Breast epithelium (tissue), 4 donors: ENCODE results near the gene ALOX5. TPM values are rescaled to one million over a fixed set of nuclear protein-coding genes. Genes with fewer than 3 reads are reported as not detected.
A peak's percentile ranks its signal among the peaks of the same experiment; 100 is the strongest.

Experiments
- DNase-seq, 2 donors: peaks; one replicate each; pipeline ENCODE4 v3.0.0-alpha.2; 2019; ENCODE audit warnings: low spot score in 2 of 2
- H3K27ac ChIP-seq, 2 donors: fragments of 200-600 bp; sonication (generic) in 1 of 2; one replicate each; pipeline ENCODE4 v1.5.1; 2016 to 2019; ENCODE audit warnings: mild to moderate bottlenecking in 1 of 2
- H3K27me3 ChIP-seq, 2 donors: fragments of 200-600 bp; sonication (generic) in 1 of 2; one replicate each; pipeline versions ENCODE4 v1.5.1 to v1.6.0; 2017 to 2019; ENCODE audit warnings: control low read depth in 1 of 2, mild to moderate bottlenecking in 1 of 2
- H3K36me3 ChIP-seq: fragments of 200-600 bp; one replicate; pipeline ENCODE4 v1.5.1; 2019
- H3K4me1 ChIP-seq, 2 donors: fragments of 200-600 bp; sonication (generic); one replicate each; pipeline ENCODE4 v1.5.1; 2016 to 2019; ENCODE audit warnings: control low read depth in 1 of 2
- H3K4me3 ChIP-seq, 3 donors: fragments of 200-600 bp; sonication (generic); 1 replicate in 2 of 3; 2 replicates in 1 of 3; pipeline ENCODE4 v1.5.1; 2016 to 2019; ENCODE audit warnings: mild to moderate bottlenecking in 3 of 3, moderate library complexity in 2 of 3
- H3K9me3 ChIP-seq, 2 donors: fragments of 200-600 bp; sonication (generic) in 1 of 2; one replicate each; pipeline ENCODE4 v1.5.1; 2016 to 2019; ENCODE audit warnings: control low read depth in 1 of 2
- CTCF ChIP-seq, 3 donors: fragments of 450-650 bp; IDR thresholded peaks; one replicate each; pipeline ENCODE4 v1.5.1; 2016 to 2017; ENCODE audit warnings: antibody characterized with exemption in 3 of 3, mild to moderate bottlenecking in 3 of 3, moderate library complexity in 3 of 3
- POLR2A ChIP-seq: fragments of 450-650 bp; IDR thresholded peaks from one replicate; pipeline ENCODE4 v1.6.1; 2016; ENCODE audit warnings: antibody characterized with exemption, mild to moderate bottlenecking, moderate library complexity
- POLR2AphosphoS5 ChIP-seq, 3 donors: sonication (generic); formaldehyde crosslinking; IDR thresholded peaks; one replicate each; pipeline ENCODE4 v1.6.1; 2017; ENCODE audit warnings: antibody characterized with exemption in 3 of 3
- intact Hi-C: fragments of 100-400 bp; cut with DNase I; formaldehyde crosslinking; loops from one replicate; pipeline ENCODE4 v1.15.1; 2023; ENCODE audit warnings: low total_unique reads
- total RNA-seq, 3 donors: library from RNA; depleted of rRNA; stranded (reverse); fragments of >200 nt; gene quantifications; one replicate each; pipeline ENCODE4 v1.1.0, GENCODE V29; 2016

Gene ALOX5
- total RNA-seq, 3 donors from 2014 or later, result 33.4 to 67.5 (median 49.0) TPM

- Histone ChIP-seq H3K27ac (no peak overlapping the region), H3K4me3 (peak overlapping the region; percentile 49 to 68 (median 53)), H3K27me3 (peaks cover 0 to 18% of the 10 kb centered on the region in 2 donors), H3K36me3 (no peaks in the 10 kb centered on the region), H3K4me1 (peaks cover 0 to 7% of the 10 kb centered on the region in 2 donors), H3K9me3 (no peaks in the 10 kb centered on the region)
- intact Hi-C loops, result no loop called here
- no peak for TF ChIP-seq POLR2AphosphoS5 (IDR thresholded peaks at IDR 0.05)
- no peak for TF ChIP-seq CTCF (IDR thresholded peaks at IDR 0.05)
- no peak for TF ChIP-seq POLR2A
- no peak for DNase-seq
These were observed 485 bp downstream of the ALOX5 start for GRCh38 chr10:45374350-45375052.

DNA sequence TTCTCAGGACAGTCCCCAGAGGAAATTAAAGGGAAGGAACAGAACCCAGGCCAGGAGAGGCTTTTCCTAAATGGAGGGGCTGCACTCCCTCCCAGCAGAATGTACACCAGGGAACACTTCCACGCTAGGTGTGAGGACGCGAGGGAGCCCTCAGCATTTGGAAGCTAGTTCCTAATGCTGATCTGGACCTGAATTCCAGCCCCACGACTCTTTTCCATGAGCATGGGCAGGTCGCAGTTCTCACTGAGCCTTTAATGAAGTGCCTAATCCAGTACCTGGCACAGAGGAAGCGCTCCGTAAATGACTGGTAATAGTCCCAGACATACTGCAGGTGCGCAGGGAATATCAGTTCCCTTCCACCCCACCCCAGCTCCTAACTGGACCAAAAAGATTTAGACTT is 1.1 kb downstream of the ALOX5 start:
- intact Hi-C loops, result no loop called here
- Histone ChIP-seq H3K4me3 (peak overlapping the region; percentile 49 to 68 (median 53)), H3K36me3 (no peaks in the 10 kb centered on the region), H3K27ac (no peak overlapping the region), H3K9me3 (no peaks in the 10 kb centered on the region), H3K27me3 (peaks cover 0 to 18% of the 10 kb centered on the region in 2 donors), H3K4me1 (peaks cover 0 to 7% of the 10 kb centered on the region in 2 donors)
- no peak for TF ChIP-seq POLR2A
- DNase-seq, result no peak

DNA sequence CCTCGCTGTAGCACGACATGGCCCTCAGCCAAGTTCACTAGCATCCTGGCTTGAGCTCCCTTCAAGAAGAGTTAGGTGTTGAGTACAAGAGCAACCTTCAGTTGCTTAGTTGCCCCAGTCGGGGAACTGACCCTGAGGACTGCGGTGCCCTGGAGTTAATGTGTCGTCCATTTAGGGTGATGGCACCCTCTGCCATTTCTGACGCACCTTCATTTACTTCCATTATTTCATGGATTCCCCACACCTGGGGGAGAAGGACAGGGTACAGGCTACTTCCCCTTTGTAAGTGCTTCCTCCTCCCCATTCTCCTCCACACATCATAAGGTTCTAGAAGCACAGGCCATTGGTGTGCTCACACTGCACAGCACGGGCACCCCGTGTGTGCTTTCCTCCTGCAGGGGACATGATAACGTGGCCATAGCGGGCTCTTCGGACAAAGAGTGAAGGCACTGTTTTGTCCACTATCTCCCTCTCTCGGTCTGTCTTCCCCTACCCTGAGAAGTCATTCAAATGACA is 1.8 kb downstream of the ALOX5 start:
- TF ChIP-seq POLR2AphosphoS5 (IDR thresholded peaks at IDR 0.05) (no peak), POLR2A (no peak), CTCF (IDR thresholded peaks at IDR 0.05) (no peak)
- Histone ChIP-seq H3K4me1 (peaks cover 0 to 7% of the 10 kb centered on the region in 2 donors), H3K36me3 (no peaks in the 10 kb centered on the region), H3K9me3 (no peaks in the 10 kb centered on the region), H3K4me3 (no peak overlapping the region), H3K27me3 (peaks cover 0 to 18% of the 10 kb centered on the region in 2 donors), H3K27ac (no peak overlapping the region)
- intact Hi-C loops, result no loop called here
- no peak for DNase-seq

DNA sequence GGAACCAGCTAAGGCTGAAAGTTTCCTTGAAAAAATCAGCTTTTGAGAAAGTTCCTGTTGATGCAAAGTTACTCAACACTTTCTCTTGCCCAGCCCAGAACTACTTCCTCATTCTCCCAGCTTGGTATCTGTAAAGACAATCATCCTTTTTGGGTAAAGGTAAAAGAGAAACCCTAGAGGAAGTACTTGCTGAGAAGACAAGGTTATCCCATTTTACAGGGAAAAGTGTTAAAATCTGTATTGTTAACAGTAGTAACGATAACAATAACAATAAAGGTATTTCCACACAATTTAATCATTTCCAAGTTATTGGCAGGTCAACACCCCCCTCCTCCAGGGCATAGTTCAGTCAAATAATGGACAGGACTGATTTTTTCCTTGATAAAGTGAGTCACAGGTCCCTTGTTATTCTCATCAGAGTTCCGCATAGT is 2.4 kb downstream of the ALOX5 start:
- Histone ChIP-seq H3K4me1 (peaks cover 0 to 7% of the 10 kb centered on the region in 2 donors), H3K9me3 (no peaks in the 10 kb centered on the region), H3K27me3 (peaks cover 0 to 18% of the 10 kb centered on the region in 2 donors), H3K4me3 (no peak overlapping the region), H3K36me3 (no peaks in the 10 kb centered on the region), H3K27ac (no peak overlapping the region)
- no peak for DNase-seq
- no peak for TF ChIP-seq POLR2AphosphoS5 (IDR thresholded peaks at IDR 0.05)
- no peak for TF ChIP-seq CTCF (IDR thresholded peaks at IDR 0.05)
- TF ChIP-seq POLR2A, result no peak
- intact Hi-C loops, result no loop called here

DNA sequence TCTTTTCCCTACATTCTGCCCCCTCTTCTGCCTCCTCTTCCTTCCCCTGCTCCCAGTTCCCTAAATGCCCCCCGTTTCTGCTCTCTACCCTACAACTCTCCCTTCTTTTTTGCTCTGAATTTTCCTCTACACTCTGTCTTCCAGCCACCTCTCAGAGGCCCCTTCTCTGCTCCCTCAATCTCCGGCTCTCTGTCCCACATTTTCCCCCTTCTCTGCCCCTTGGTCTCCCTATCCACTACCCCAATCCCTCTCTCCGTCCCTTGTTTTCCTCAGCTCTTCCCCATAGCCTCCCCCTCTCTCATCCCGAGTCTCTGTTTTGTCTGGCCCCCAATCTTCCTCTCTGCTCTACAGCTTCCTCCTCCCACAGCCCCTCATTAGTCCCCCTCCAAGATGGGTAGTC is 3.3 kb downstream of the ALOX5 start:
- Histone ChIP-seq H3K27ac (no peak overlapping the region), H3K4me1 (peaks cover 0 to 7% of the 10 kb centered on the region in 2 donors), H3K4me3 (no peak overlapping the region), H3K36me3 (no peaks in the 10 kb centered on the region), H3K9me3 (no peaks in the 10 kb centered on the region), H3K27me3 (peaks cover 0 to 18% of the 10 kb centered on the region in 2 donors)
- intact Hi-C loops, result no loop called here
- TF ChIP-seq POLR2A (no peak), CTCF (IDR thresholded peaks at IDR 0.05) (no peak), POLR2AphosphoS5 (IDR thresholded peaks at IDR 0.05) (no peak)
- DNase-seq, result no peak
